ENCODE results near the gene CASP7. TPM values are rescaled to one million over a fixed set of nuclear protein-coding genes. Genes with fewer than 3 reads are reported as not detected.

The CASP7 gene
- total RNA-seq, 3 donors from 2014 or later (not counting 1 experiment from before 2014, with no cell fraction given): 13.4 to 20.0 (median 14.9) TPM

- no peak overlapping the region for H3K4me3 Mint-ChIP-seq
- Histone ChIP-seq H3K9me3 (ENCODE audit: control insufficient read depth, insufficient read depth, low read length) (no peaks in the 10 kb centered on the region), H3K27ac (ENCODE audit: low read length) (no peak overlapping the region), H3K4me1 (ENCODE audit: control insufficient read depth, insufficient read depth, low read length) (no peaks in the 10 kb centered on the region), H3K36me3 (ENCODE audit: control insufficient read depth, insufficient read depth, low read length) (no peaks in the 10 kb centered on the region), H3K4me3 (ENCODE audit: low read length) (no peak overlapping the region), H3K27me3 (ENCODE audit: control insufficient read depth, insufficient read depth, low read length) (no peaks in the 10 kb centered on the region)
- 70% methylated on average over 2 of the region's 2 CpGs for WGBS (ENCODE audit: insufficient coverage)
- H3K27ac Mint-ChIP-seq: no peak overlapping the region
- no peak for TF ChIP-seq CTCF (IDR thresholded peaks at IDR 0.05)
- peaks cover 21 to 49% of the 10 kb centered on the region in 2 donors for H3K27me3 Mint-ChIP-seq (ENCODE audit: low read depth in 2 of 2)
- DNase-seq (no peak), ATAC-seq (no peak)
- H3K4me1 Mint-ChIP-seq: no peaks in the 10 kb centered on the region
- H3K9me3 Mint-ChIP-seq: no peaks in the 10 kb centered on the region
- intact Hi-C loops (cut with micrococcal nuclease): no loop called here
- H3K36me3 Mint-ChIP-seq: no peaks in the 10 kb centered on the region
Measured at GRCh38 chr10:113656896-113657295, 22.8 kb upstream of the CASP7 start.

DNA sequence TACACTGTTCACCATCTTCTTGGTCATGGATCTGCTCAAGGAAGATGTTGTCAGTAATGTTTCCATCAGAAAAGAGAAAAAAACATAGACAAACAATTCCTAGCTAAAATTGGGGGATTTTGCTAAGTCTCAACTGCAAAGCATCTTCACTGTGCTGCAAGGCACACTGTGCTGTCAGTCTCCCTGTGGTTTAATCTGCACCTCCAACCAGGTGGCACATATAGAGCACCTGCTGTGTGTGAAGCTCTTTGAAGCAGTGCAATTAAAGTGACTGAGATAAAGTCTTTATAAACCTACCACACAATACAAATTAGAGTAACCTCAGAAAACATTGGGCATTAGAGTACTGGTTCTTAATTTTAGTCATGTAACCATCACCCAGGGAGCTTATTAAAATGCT lies 22.2 kb upstream of the CASP7 start:
- intact Hi-C loops (cut with micrococcal nuclease): no loop called here
- DNase-seq (no peak), ATAC-seq (no peak)
- H3K4me1 ChIP-seq (ENCODE audit: control insufficient read depth, insufficient read depth, low read length): no peaks in the 10 kb centered on the region
- Mint-ChIP-seq H3K4me3 (no peak overlapping the region), H3K4me1 (no peaks in the 10 kb centered on the region), H3K36me3 (no peaks in the 10 kb centered on the region), H3K27ac (no peak overlapping the region), H3K27me3 (ENCODE audit: low read depth in 2 of 2) (peaks cover 23 to 49% of the 10 kb centered on the region in 2 donors), H3K9me3 (no peaks in the 10 kb centered on the region)
- no peaks in the 10 kb centered on the region for H3K36me3 ChIP-seq (ENCODE audit: control insufficient read depth, insufficient read depth, low read length)
- H3K27ac ChIP-seq (ENCODE audit: low read length): no peak overlapping the region
- H3K4me3 ChIP-seq (ENCODE audit: low read length): no peak overlapping the region
- H3K9me3 ChIP-seq (ENCODE audit: control insufficient read depth, insufficient read depth, low read length): no peaks in the 10 kb centered on the region
- H3K27me3 ChIP-seq (ENCODE audit: control insufficient read depth, insufficient read depth, low read length): no peaks in the 10 kb centered on the region
- no peak for TF ChIP-seq CTCF (IDR thresholded peaks at IDR 0.05)

GRCh38 chr10:113661332-113661731 lies 18.4 kb upstream of the CASP7 start:
- 89% methylated on average over 2 of the region's 2 CpGs for WGBS (ENCODE audit: insufficient coverage)
- no peak for TF ChIP-seq CTCF (IDR thresholded peaks at IDR 0.05)

GRCh38 chr10:113663142-113663541 lies 16.6 kb upstream of the CASP7 start:
- DNase-seq (no peak), ATAC-seq (no peak)
- Histone ChIP-seq H3K4me3 (ENCODE audit: low read length) (no peak overlapping the region), H3K27me3 (ENCODE audit: control insufficient read depth, insufficient read depth, low read length) (peaks cover 4% of the 10 kb centered on the region), H3K27ac (ENCODE audit: low read length) (no peak overlapping the region), H3K36me3 (ENCODE audit: control insufficient read depth, insufficient read depth, low read length) (no peaks in the 10 kb centered on the region), H3K4me1 (ENCODE audit: control insufficient read depth, insufficient read depth, low read length) (no peaks in the 10 kb centered on the region), H3K9me3 (ENCODE audit: control insufficient read depth, insufficient read depth, low read length) (no peaks in the 10 kb centered on the region)
- TF ChIP-seq CTCF (IDR thresholded peaks at IDR 0.05): no peak
- Mint-ChIP-seq H3K4me3 (no peak overlapping the region), H3K4me1 (no peaks in the 10 kb centered on the region), H3K27me3 (ENCODE audit: low read depth in 2 of 2) (peaks cover 10 to 12% of the 10 kb centered on the region in 2 donors), H3K9me3 (no peaks in the 10 kb centered on the region), H3K36me3 (no peaks in the 10 kb centered on the region), H3K27ac (no peak overlapping the region)
- WGBS (ENCODE audit: insufficient coverage): 95% methylated on average over 4 of the region's 5 CpGs
- intact Hi-C loops (cut with micrococcal nuclease): no loop called here

More at GRCh38 chr10:113661332-113661731, 18.4 kb upstream of the CASP7 start:
- Histone ChIP-seq H3K9me3 (ENCODE audit: control insufficient read depth, insufficient read depth, low read length) (no peaks in the 10 kb centered on the region), H3K4me3 (ENCODE audit: low read length) (no peak overlapping the region), H3K4me1 (ENCODE audit: control insufficient read depth, insufficient read depth, low read length) (no peaks in the 10 kb centered on the region), H3K36me3 (ENCODE audit: control insufficient read depth, insufficient read depth, low read length) (no peaks in the 10 kb centered on the region), H3K27ac (ENCODE audit: low read length) (no peak overlapping the region), H3K27me3 (ENCODE audit: control insufficient read depth, insufficient read depth, low read length) (peaks cover 4% of the 10 kb centered on the region)
- H3K27ac Mint-ChIP-seq: no peak overlapping the region
- DNase-seq: no peak
- peaks cover 14 to 24% of the 10 kb centered on the region in 2 donors for H3K27me3 Mint-ChIP-seq (ENCODE audit: low read depth in 2 of 2)
- H3K9me3 Mint-ChIP-seq: no peaks in the 10 kb centered on the region
- no peaks in the 10 kb centered on the region for H3K36me3 Mint-ChIP-seq
- ATAC-seq: no peak
- intact Hi-C loops (cut with micrococcal nuclease): no loop called here
- H3K4me3 Mint-ChIP-seq: no peak overlapping the region
- H3K4me1 Mint-ChIP-seq: no peaks in the 10 kb centered on the region

Measured in natural killer cell (primary cell).